Measurements from ENCODE around the gene ZNF354C.

DNA sequence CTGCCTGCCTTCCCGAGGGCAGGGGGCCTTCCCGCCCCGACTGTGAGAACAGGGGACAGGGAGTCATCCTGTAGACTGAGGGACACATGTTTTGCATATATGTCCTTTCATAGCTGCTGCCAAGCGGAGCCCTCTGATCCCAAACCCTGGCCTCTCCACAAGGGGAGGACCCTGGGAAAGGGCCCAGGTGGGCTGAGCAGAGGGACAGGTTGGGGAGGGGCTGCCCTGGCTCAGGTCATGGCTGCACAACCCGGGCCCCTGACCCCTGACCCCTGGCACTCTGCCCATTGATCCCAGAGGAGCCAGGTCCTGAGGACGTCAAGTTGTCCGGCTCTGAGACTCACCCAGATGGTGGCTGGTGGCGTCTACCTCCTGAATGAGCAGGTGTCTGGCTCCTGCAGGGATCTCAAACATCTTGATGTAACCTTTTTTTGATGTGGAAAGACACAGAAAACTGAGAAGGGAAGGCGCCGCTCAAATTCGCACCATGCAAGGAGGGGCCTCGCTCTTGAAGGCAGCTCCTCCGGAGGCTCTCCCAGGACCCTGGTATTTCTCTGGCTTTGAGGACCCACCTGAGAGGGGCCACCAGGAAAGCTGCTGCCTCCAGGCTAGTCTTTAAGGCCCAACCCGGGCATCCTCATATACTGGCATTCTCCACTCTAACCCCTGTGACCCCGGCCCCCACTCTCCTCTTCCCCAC lies 71.9 kb downstream of the ZNF354C start:
- no peak for TF ChIP-seq CTCF (IDR thresholded peaks at IDR 0.05)
- TF ChIP-seq EZH2 (IDR thresholded peaks at IDR 0.05) = no peak
- no peak for TF ChIP-seq EZH2phosphoT487 (IDR thresholded peaks at IDR 0.05)

All from neural progenitor cell (in vitro differentiated cells).